ENCODE data around the gene SCNN1B. TPM values are rescaled to one million over a fixed set of nuclear protein-coding genes. Genes with fewer than 3 reads are reported as not detected.

The SCNN1B gene
- total RNA-seq, 2 experiments from 2014 or later = not detected

DNA sequence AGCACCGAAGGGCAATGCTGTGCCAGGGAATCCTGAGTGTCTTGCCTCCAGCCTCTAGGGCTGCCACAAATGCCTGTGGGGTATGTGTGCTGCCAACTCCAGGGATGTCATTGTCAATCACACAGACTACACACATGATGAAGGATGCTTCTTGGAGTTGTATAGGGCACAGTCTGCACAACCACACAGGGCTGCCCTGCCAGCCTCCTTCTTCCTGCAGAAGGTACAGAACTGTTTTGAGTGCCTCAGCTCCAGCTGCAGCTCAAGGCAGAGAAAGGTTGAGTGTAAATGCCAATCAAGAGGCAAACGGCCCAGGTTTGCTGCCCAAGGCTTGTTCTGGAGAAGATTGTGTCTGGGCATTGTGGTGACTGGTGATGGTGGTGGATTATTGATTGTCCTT is 15.6 kb downstream of the SCNN1B start:
- ChIA-PET CTCF (interaction anchor here (1.5 kb wide), 1 partner anchor 8 kb away, joined by 5 read pairs; no protein-coding TSS in a partner anchor), POLR2A (no interaction called here)
- Mint-ChIP-seq H3K4me1 (no peaks in the 10 kb centered on the region), H3K27me3 (no peaks in the 10 kb centered on the region), H3K27ac (no peak overlapping the region), H3K4me3 (no peak overlapping the region), H3K36me3 (ENCODE audit: low read depth) (no peaks in the 10 kb centered on the region), H3K9me3 (no peaks in the 10 kb centered on the region)
- DNase-seq = no peak

DNA sequence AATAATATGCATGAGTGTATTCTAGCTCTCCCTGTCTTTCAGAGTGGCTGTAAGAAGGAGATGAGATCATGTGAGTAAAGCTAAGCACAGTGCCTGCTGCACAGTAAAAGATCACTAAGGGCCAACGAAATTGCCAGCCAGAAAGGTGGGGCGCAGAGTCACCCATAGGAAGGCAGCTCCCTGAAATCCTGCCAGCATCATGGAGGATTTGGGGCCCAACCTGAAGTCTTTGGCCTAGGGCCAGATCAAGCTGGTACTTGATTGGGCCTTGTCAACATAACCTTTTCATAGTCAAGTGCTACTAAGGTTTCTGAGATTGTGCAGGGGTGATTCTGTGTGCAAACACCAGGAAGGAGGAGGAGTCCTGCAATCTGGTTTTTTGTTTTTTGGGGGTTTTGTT is 16.5 kb downstream of the SCNN1B start:
- H3K36me3 Mint-ChIP-seq (ENCODE audit: low read depth) = no peaks in the 10 kb centered on the region
- CTCF ChIA-PET = interaction anchor here (1.5 kb wide), 1 partner anchor 9 kb away, joined by 5 read pairs; no protein-coding TSS in a partner anchor
- DNase-seq = no peak
- H3K27me3 Mint-ChIP-seq = no peaks in the 10 kb centered on the region
- H3K27ac Mint-ChIP-seq = no peak overlapping the region
- POLR2A ChIA-PET = interaction anchor here (0.6 kb wide), 1 partner anchor 45 kb away, joined by 3 read pairs; no protein-coding TSS in a partner anchor
- no peak overlapping the region for H3K4me3 Mint-ChIP-seq
- H3K4me1 Mint-ChIP-seq = no peaks in the 10 kb centered on the region
- H3K9me3 Mint-ChIP-seq = no peaks in the 10 kb centered on the region

GRCh38 chr16:23319861-23320615 is 17.9 kb downstream of the SCNN1B start:
- CTCF ChIA-PET = no interaction called here
- Mint-ChIP-seq H3K36me3 (ENCODE audit: low read depth) (no peaks in the 10 kb centered on the region), H3K4me3 (no peak overlapping the region)

GRCh38 chr16:23320693-23321092 is 18.6 kb downstream of the SCNN1B start:
- no peaks in the 10 kb centered on the region for H3K9me3 Mint-ChIP-seq
- H3K4me3 Mint-ChIP-seq = no peak overlapping the region
- no peak for DNase-seq
- no peaks in the 10 kb centered on the region for H3K27me3 Mint-ChIP-seq
- CTCF ChIA-PET = no interaction called here
- H3K36me3 Mint-ChIP-seq (ENCODE audit: low read depth) = no peaks in the 10 kb centered on the region
- no peak overlapping the region for H3K27ac Mint-ChIP-seq
- POLR2A ChIA-PET = no interaction called here
- no peaks in the 10 kb centered on the region for H3K4me1 Mint-ChIP-seq

More at GRCh38 chr16:23319861-23320615, 17.9 kb downstream of the SCNN1B start:
- no peak overlapping the region for H3K27ac Mint-ChIP-seq
- no peaks in the 10 kb centered on the region for H3K9me3 Mint-ChIP-seq
- no peaks in the 10 kb centered on the region for H3K27me3 Mint-ChIP-seq
- no peaks in the 10 kb centered on the region for H3K4me1 Mint-ChIP-seq
- DNase-seq = no peak
- POLR2A ChIA-PET = no interaction called here

DNA sequence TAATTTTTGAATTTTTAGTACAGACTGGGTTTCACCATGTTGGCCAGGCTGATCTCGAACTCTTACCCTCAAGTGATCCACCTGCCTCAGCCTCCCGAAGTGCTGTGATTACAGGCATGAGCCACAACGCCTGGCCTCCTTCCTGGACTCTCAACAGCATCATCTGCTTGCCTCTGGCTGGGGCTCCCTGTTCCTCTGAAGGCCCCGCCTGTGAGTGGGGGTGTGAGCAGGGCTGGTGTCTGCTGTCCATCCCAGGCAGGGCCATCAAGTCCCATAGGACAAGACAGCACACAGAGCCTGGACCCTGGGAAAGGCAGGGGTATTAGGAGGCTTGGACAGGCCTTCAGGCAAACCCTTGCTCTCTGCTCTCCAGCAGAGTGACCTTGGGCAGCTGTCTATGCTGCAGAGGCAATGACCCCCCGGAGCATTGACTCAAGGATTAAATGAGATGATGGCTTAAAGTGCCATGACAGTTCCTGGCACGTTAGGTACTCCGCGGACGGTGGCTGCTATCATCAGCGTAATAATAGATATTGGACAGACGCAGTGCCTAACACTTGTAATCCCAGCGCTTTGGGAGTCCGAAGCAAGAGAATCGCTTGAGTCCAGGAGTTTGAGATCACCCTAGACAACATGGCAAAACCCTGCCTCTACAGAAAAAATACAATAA is 19.2 kb downstream of the SCNN1B start:
- Mint-ChIP-seq H3K4me3 (no peak overlapping the region), H3K27me3 (no peaks in the 10 kb centered on the region), H3K9me3 (no peaks in the 10 kb centered on the region), H3K27ac (no peak overlapping the region), H3K36me3 (ENCODE audit: low read depth) (no peaks in the 10 kb centered on the region), H3K4me1 (no peaks in the 10 kb centered on the region)
- ChIA-PET POLR2A (no interaction called here), CTCF (no interaction called here)
- no peak for DNase-seq

DNA sequence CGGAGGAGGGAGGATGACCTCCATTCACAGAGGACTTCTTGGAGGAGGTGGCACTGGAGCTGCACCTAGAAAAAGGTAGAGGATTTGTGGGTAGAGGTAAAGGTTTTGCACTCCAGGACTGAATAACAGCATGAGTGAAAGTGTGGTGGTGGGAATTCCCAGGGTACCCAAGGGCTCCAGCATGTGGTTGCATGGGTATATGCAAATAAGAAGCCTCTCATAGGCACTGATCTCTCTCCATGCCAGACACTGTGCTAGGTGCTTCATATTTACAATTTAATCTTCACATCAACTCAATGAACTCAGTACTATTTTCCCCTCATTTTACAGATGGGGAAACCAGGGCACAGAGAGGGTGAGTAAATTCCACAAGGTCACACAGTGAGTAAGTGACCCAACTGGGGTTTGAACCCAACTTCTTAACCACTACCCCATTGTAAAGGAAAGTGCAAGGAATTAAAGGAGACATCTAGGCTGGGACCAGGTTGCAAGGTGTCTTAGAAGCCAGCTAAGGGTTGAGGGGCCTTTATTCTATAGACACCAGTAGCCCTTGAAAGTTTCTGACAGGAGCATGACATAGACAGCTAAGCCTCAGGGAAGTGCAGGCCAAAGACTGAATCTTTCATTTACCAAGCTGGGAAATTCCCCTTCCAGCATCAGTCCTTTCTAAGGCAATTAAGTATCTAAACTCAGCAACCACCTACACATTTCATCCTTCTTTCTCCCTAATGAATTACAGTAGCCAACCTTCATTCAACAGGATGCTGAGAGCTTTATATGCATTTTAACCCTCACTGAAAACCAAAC is 21.3 kb downstream of the SCNN1B start:
- Mint-ChIP-seq H3K36me3 (ENCODE audit: low read depth) (no peaks in the 10 kb centered on the region), H3K4me3 (no peak overlapping the region), H3K9me3 (no peaks in the 10 kb centered on the region), H3K27me3 (no peaks in the 10 kb centered on the region), H3K27ac (no peak overlapping the region), H3K4me1 (no peaks in the 10 kb centered on the region)
- ChIA-PET CTCF (no interaction called here), POLR2A (no interaction called here)
- no peak for DNase-seq

- Mint-ChIP-seq H3K27me3 (no peaks in the 10 kb centered on the region), H3K9me3 (no peaks in the 10 kb centered on the region), H3K36me3 (ENCODE audit: low read depth) (no peaks in the 10 kb centered on the region), H3K27ac (no peak overlapping the region), H3K4me3 (no peak overlapping the region), H3K4me1 (no peaks in the 10 kb centered on the region)
- POLR2A ChIA-PET = no interaction called here
- CTCF ChIA-PET = no interaction called here
- DNase-seq = no peak
These were observed 22.6 kb downstream of the SCNN1B start for GRCh38 chr16:23324727-23325126.

DNA sequence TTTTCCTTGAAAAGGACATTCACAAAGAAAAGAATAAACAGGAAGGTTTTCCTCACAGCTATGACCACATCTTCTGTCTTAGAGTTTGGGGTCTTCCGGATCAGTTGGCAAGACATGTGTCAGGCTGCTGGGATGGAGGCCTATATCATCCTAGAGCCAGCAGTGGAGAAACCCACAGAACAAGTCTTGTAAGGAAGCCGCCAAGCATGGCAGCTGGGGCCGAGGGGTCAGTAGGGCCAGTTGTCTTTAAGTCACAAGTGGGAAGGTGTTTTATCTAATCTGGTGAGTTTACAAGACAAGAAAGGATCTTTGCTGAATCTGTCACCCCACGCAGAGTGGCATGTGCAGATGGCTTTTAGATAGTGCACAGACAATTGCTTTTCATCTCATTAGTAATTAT is 25.7 kb downstream of the SCNN1B start:
- H3K27me3 Mint-ChIP-seq = no peaks in the 10 kb centered on the region
- no peak overlapping the region for H3K4me3 Mint-ChIP-seq
- H3K4me1 Mint-ChIP-seq = no peaks in the 10 kb centered on the region
- DNase-seq = no peak
- ChIA-PET POLR2A (no interaction called here), CTCF (no interaction called here)
- no peak overlapping the region for H3K27ac Mint-ChIP-seq
- H3K36me3 Mint-ChIP-seq (ENCODE audit: low read depth) = no peaks in the 10 kb centered on the region
- no peaks in the 10 kb centered on the region for H3K9me3 Mint-ChIP-seq

- H3K36me3 Mint-ChIP-seq (ENCODE audit: low read depth) = no peaks in the 10 kb centered on the region
- no peaks in the 10 kb centered on the region for H3K4me1 Mint-ChIP-seq
- DNase-seq = no peak
- ChIA-PET CTCF (no interaction called here), POLR2A (no interaction called here)
- H3K27ac Mint-ChIP-seq = no peak overlapping the region
- no peaks in the 10 kb centered on the region for H3K9me3 Mint-ChIP-seq
- no peaks in the 10 kb centered on the region for H3K27me3 Mint-ChIP-seq
- H3K4me3 Mint-ChIP-seq = no peak overlapping the region
These were observed 28.1 kb downstream of the SCNN1B start for GRCh38 chr16:23330161-23330560.

GRCh38 chr16:23330583-23331249 is 28.6 kb downstream of the SCNN1B start:
- H3K36me3 Mint-ChIP-seq (ENCODE audit: low read depth) = no peaks in the 10 kb centered on the region
- ChIA-PET POLR2A (no interaction called here), CTCF (interaction anchor here (0.7 kb wide), 1 partner anchor 95 kb away, joined by 4 read pairs; no protein-coding TSS in a partner anchor)
- H3K27ac Mint-ChIP-seq = no peak overlapping the region
- no peak overlapping the region for H3K4me3 Mint-ChIP-seq
- no peaks in the 10 kb centered on the region for H3K4me1 Mint-ChIP-seq
- H3K9me3 Mint-ChIP-seq = no peaks in the 10 kb centered on the region
- no peaks in the 10 kb centered on the region for H3K27me3 Mint-ChIP-seq
- DNase-seq = no peak

DNA sequence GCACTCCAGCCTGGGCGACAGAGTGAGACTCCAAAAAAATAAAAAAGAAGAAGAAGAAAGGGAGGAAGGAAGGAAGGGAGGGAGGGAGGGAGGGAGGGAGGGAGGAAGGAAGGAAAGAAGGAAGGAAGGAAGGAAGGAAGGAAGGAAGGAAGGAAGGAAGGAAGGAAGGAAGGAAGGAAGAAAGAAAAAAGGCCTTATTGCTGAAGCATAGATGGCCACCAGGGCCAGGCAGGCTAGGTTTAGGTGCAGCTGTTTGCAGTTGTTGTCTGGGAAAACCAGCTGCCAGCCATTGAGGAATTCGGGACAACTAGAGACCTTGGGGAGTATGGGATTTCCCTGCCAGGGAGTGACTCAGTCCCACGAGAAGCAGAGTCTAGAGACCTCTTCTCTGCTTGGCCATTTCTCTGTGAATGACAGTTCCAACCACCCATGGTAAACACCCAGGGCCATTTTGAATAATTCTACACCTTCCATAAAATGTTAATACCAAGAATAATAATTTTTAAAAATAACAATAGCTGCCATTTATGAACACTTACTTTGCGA is 31.0 kb downstream of the SCNN1B start:
- CTCF ChIA-PET = no interaction called here
- no peaks in the 10 kb centered on the region for H3K9me3 Mint-ChIP-seq

GRCh38 chr16:23333831-23334456 is 31.8 kb downstream of the SCNN1B start:
- H3K4me1 Mint-ChIP-seq = no peaks in the 10 kb centered on the region
- no peaks in the 10 kb centered on the region for H3K9me3 Mint-ChIP-seq
- ChIA-PET POLR2A (no interaction called here), CTCF (interaction anchor here (0.5 kb wide), 1 partner anchor 667 kb away, joined by 3 read pairs; no protein-coding TSS in a partner anchor)
- DNase-seq = no peak
- no peaks in the 10 kb centered on the region for H3K36me3 Mint-ChIP-seq (ENCODE audit: low read depth)
- H3K27me3 Mint-ChIP-seq = peaks cover 3% of the 10 kb centered on the region
- no peak overlapping the region for H3K4me3 Mint-ChIP-seq
- H3K27ac Mint-ChIP-seq = no peak overlapping the region

More for the DNA sequence above, 31.0 kb downstream of the SCNN1B start:
- no peaks in the 10 kb centered on the region for H3K36me3 Mint-ChIP-seq (ENCODE audit: low read depth)
- no peak overlapping the region for H3K27ac Mint-ChIP-seq
- H3K4me1 Mint-ChIP-seq = no peaks in the 10 kb centered on the region
- no peak for DNase-seq
- POLR2A ChIA-PET = no interaction called here
- H3K4me3 Mint-ChIP-seq = no peak overlapping the region
- H3K27me3 Mint-ChIP-seq = no peaks in the 10 kb centered on the region

Data from activated CD4-positive, alpha-beta T cell treated with anti-CD3 and anti-CD28 coated beads, Interleukin-2, amount 10 ng/mL, durations not matched to agents 7 days and 5 days (primary cell).